Urinary bladder (tissue), 4 donors: ENCODE results near the gene SLFN11. TPM values are rescaled to one million over a fixed set of nuclear protein-coding genes. Genes with fewer than 3 reads are reported as not detected.
"Not testable (repeated sequence)": the region's sequence is repeated elsewhere in the genome, so short reads cannot be mapped to it uniquely, and the experiment has no call there.

Experiments
- DNase-seq: peaks from one replicate; pipeline ENCODE4 v3.0.0-alpha.2; 2015; ENCODE audit errors: extremely low spot score
- H3K27ac ChIP-seq: one replicate; pipeline ENCODE4 v1.5.1; 2013; ENCODE audit warnings: low read depth, mild to moderate bottlenecking, moderate library complexity
- H3K36me3 ChIP-seq: one replicate; pipeline ENCODE4 v1.6.1; 2013; ENCODE audit warnings: mild to moderate bottlenecking, moderate library complexity; ENCODE audit not compliant: insufficient read depth
- H3K4me1 ChIP-seq: one replicate; pipeline ENCODE4 v1.6.1; 2013; ENCODE audit warnings: mild to moderate bottlenecking, moderate library complexity; ENCODE audit not compliant: insufficient read depth
- H3K4me3 ChIP-seq: one replicate; pipeline ENCODE4 v1.5.1; 2013; ENCODE audit warnings: low read depth, low read length
- WGBS: extraction: QIAGEN DNeasy Blood & Tissue Kit; methylation state at CpG from one replicate; pipeline ENCODE4 v1.1.7; 2013; 5-methylcytosine and 5-hydroxymethylcytosine counted together
- polyA plus RNA-seq: library from polyadenylated mRNA; stranded (reverse); fragments of 200-250 nt; gene quantifications from one replicate; pipeline ENCODE4 v1.2.3, GENCODE V29; 2013
- total RNA-seq: library from RNA; depleted of rRNA; stranded (reverse); fragments of >200 nt; gene quantifications from one replicate; pipeline ENCODE4 v1.2.3, GENCODE V29; 2014
- donor health status: healthy with polysubstance abuse.
- donor health status: healthy.

SLFN11 gene
- total and polyA plus RNA-seq, 2 donors, result 6.7 to 47.3 TPM

DNA sequence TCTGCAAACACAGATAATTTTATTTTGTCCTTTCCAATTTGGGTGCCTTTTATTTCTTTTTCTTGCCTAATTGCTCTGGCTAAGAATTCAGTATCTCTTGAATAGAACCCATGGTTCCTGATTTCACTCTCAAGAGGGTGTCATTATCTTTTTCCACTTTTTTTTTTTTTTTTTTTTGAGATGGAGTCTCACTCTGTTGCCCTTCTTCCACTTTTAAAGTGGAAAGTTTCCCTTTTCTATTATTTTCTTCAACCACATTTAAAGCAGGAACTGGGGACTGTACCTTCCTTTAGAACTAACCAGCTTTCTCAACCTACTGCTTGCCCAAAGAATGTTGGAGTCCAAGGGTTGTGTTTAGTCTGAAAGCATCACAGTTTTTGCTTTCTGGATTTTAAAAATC lies 31.1 kb downstream of the SLFN11 start:
- H3K4me1 ChIP-seq, result no peaks in the 10 kb centered on the region
- no peak overlapping the region for H3K4me3 ChIP-seq
- no peaks in the 10 kb centered on the region for H3K36me3 ChIP-seq
- DNase-seq, result no peak
- H3K27ac ChIP-seq, result no peak overlapping the region

DNA sequence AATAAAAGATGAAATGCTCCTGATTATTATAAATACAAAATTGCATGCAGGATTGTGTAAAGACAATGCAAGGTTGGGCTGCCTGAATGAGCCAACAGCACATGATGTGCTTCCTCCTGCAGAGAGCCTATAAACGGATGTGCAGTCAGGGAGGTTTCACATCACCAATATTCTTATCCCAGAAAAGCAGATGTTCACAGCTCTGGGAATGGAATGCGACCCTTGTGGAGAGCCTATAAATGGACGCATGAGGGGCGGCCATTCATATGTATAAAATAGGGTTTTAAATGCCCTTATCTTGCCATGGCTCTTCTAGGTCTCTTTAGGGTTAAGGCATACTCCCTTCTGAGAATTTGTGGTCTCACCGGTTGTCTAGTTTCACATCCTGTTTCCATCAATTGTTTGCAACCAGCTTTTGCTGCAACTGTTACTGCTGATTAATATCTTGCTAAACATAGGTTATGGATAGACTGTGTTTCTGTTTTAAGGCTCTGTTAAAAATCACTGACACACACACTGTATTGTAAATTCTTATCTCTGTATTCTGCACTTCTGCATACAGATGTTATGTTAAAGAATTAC lies 31.9 kb downstream of the SLFN11 start:
- DNase-seq, result no peak
- H3K4me3 ChIP-seq, result no peak overlapping the region
- no peaks in the 10 kb centered on the region for H3K4me1 ChIP-seq
- no peak overlapping the region for H3K27ac ChIP-seq
- no peaks in the 10 kb centered on the region for H3K36me3 ChIP-seq
- WGBS, result 58% methylated on average over 5 of the region's 5 CpGs

- WGBS, result 78% methylated on average over 2 of the region's 2 CpGs
- Histone ChIP-seq H3K36me3 (no peaks in the 10 kb centered on the region), H3K4me1 (no peaks in the 10 kb centered on the region), H3K4me3 (no peak overlapping the region), H3K27ac (no peak overlapping the region)
- DNase-seq, result no peak
Measured at GRCh38 chr17:35338230-35338629, 35.2 kb downstream of the SLFN11 start.

- H3K36me3 ChIP-seq, result no peaks in the 10 kb centered on the region
- no peak overlapping the region for H3K4me3 ChIP-seq
- DNase-seq, result no peak
- no peaks in the 10 kb centered on the region for H3K4me1 ChIP-seq
- no peak overlapping the region for H3K27ac ChIP-seq
Measured at GRCh38 chr17:35337364-35337763, 36.1 kb downstream of the SLFN11 start.

GRCh38 chr17:35333578-35333977 lies 39.8 kb downstream of the SLFN11 start:
- not testable (repeated sequence) for H3K4me1 ChIP-seq, H3K4me3 ChIP-seq, H3K36me3 ChIP-seq, H3K27ac ChIP-seq, DNase-seq
- WGBS, result 69% methylated on average over 5 of the region's 5 CpGs

- WGBS, result 76% methylated on average over 1 of the region's 1 CpG
- Histone ChIP-seq H3K4me3 (no peak overlapping the region), H3K27ac (no peak overlapping the region), H3K4me1 (no peaks in the 10 kb centered on the region), H3K36me3 (no peaks in the 10 kb centered on the region)
- DNase-seq, result no peak
Measured at GRCh38 chr17:35322749-35323148, 50.7 kb downstream of the SLFN11 start.

DNA sequence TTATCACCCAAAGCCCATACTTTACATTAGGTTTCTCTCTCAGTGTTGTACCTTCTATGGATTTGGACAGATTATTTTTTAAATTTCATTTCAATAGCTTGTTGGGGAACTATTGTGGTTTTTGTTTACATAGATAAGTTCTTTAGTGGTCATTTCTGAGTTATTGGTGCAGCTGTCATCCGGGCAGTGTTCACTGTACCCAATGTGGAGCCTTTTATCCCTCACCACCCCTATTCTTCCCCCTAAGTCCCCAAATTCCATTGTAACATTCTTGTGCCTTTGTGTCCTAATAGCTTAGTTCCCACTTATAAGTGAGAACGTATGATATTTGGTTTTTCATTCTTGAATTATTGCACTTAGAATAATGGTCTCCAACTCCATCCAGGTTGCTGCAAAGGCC lies 57.5 kb downstream of the SLFN11 start:
- WGBS, result 80% methylated on average over 2 of the region's 2 CpGs
- H3K27ac ChIP-seq, result no peak overlapping the region

DNA sequence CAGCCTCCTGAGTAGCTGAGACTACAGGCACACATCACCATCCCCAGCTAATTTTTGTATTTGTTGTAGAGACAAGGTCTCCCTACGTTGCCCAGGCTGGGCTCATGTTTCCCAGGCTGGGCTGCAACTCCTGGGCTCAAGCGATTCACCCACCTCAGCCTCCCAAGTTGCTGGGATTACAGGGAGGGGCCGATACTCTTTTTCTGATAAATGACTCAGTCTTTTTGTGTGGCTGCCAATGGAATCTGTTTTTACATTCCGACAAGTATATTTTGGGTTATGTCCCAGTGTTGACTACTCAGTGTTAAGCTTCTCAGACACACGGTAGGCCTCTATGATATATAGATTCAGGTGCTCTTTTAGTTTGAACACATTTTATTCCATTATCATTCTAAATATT lies 58.1 kb downstream of the SLFN11 start:
- Histone ChIP-seq H3K27ac (no peak overlapping the region), H3K4me3 (no peak overlapping the region), H3K36me3 (no peaks in the 10 kb centered on the region), H3K4me1 (no peaks in the 10 kb centered on the region)
- DNase-seq, result no peak
- 15% methylated on average over 5 of the region's 5 CpGs for WGBS

More for the DNA sequence above, 57.5 kb downstream of the SLFN11 start:
- Histone ChIP-seq H3K4me3 (no peak overlapping the region), H3K36me3 (no peaks in the 10 kb centered on the region), H3K4me1 (no peaks in the 10 kb centered on the region)
- DNase-seq, result no peak

DNA sequence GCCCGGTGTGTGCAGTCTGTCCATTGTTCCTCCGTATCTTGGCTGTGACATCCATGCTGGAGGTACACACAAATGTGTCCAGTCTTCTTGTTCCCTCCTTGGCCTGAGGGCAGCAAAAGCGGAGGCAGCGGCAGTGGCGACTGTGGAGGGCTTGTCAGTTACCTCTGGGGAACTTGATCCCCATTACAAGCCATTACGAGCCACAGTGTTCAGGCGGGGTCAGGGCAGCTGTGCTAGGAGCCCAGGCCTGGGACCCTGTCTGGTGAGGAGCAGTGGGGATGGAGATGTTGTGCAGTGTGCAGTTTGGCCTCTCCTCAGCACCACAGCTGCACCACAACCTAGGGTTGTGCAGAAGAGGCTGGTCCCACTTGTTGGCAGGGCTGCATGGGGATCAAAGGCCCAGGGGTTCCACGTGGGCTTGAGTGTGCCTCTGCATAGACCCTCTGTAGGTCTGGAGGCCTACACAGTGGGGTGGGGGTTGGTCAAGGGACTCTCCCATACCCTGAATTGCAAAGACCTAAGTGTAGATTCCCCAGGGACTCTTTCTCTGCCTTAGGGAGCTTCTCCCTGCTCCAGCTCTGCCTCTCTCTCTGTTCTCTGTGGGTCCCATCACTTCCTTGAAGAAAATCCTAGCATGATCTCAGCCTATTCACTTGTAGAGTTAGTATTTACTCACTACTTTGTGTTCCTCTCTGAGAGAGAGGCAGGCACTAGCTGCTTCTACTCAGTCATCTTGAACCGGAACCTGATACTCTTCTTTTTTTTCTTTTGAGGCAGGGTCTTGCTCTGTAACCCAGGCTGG lies 58.8 kb downstream of the SLFN11 start:
- Histone ChIP-seq H3K4me3 (peak overlapping the region; percentile 12), H3K36me3 (no peaks in the 10 kb centered on the region), H3K4me1 (no peaks in the 10 kb centered on the region), H3K27ac (no peak overlapping the region)
- WGBS, result 77% methylated on average over 9 of the region's 9 CpGs
- no peak for DNase-seq

GRCh38 chr17:35313875-35314409 lies 59.5 kb downstream of the SLFN11 start:
- 32% methylated on average over 19 of the region's 19 CpGs for WGBS
- H3K4me3 ChIP-seq, result peak overlapping the region; percentile 12
- no peak overlapping the region for H3K27ac ChIP-seq
- no peaks in the 10 kb centered on the region for H3K4me1 ChIP-seq
- H3K36me3 ChIP-seq, result no peaks in the 10 kb centered on the region
- DNase-seq, result no peak

- WGBS, result 19% methylated on average over 20 of the region's 20 CpGs
- Histone ChIP-seq H3K27ac (peak overlapping the region; percentile 68), H3K4me1 (no peaks in the 10 kb centered on the region), H3K36me3 (no peaks in the 10 kb centered on the region), H3K4me3 (no peak overlapping the region)
- peak; percentile 23 for DNase-seq
Measured at GRCh38 chr17:35312790-35313711, 60.4 kb downstream of the SLFN11 start.

DNA sequence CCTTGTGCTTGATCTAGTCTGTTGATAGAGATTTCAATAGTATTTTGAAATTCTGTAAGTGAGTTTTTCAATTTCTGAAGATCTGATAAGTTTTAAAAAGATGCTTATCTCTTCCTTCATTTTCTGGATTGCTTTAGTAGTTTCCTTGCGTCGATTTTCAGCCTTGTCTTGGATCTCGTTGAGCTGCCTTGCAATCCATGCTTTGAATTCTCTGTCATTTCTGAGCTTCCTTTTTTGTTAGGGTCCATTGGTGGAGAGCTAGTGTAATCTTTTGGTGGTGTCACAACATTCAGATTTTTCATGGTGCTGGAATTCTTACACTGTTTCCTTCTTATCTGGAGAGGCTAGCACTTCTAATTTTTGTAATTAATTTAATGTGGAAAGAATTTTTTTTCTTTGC lies 61.1 kb downstream of the SLFN11 start:
- no peak overlapping the region for H3K27ac ChIP-seq
- no peak for DNase-seq
- no peaks in the 10 kb centered on the region for H3K4me1 ChIP-seq
- H3K4me3 ChIP-seq, result no peak overlapping the region
- H3K36me3 ChIP-seq, result no peaks in the 10 kb centered on the region
- WGBS, result 69% methylated on average over 3 of the region's 3 CpGs

DNA sequence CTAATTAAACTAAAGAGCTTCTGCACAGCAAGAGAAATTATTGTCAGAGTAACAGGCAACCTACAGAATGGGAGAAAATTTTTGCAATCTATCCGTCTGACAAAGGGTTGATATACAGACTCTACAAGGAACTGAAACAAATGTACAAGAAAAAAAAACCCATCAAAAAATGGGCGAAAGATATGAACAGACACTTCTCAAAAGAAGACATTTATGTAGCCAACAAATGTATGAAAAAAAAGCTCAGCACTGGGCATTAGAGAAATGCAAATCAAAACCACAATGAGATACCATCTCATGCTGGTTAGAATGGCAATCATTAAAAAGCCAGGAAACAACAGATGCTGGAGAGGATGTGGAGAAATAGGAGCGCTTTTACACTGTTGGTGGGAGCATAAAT lies 64.1 kb downstream of the SLFN11 start:
- not testable (repeated sequence) for H3K27ac ChIP-seq, H3K4me3 ChIP-seq, H3K4me1 ChIP-seq, DNase-seq, H3K36me3 ChIP-seq
- 75% methylated on average over 3 of the region's 3 CpGs for WGBS
